K562 (cell line): ENCODE data around the gene STOM. TPM values are rescaled to one million over a fixed set of nuclear protein-coding genes. Genes with fewer than 3 reads are reported as not detected.

ENCODE experiments used
- ATAC-seq: fragments of 200-7000 bp; cut with Tn5 transposase; 3 replicates; pipeline ENCODE4 v1.9.1; 2020; ENCODE audit warnings: moderate library complexity
- BruUV-seq: library from RNA; stranded (reverse); fragments of 400-500 nt; replicated peaks from 2 replicates; lab custom pipeline; 2021; lab: Mats Ljungman, UMichigan
- CTCF ChIA-PET: fragments of 300-600 bp; formaldehyde crosslinking; extraction: SDS; loops from one replicate; lab custom pipeline; 2021; ENCODE audit warnings: low intra/inter-chr PET ratio; lab: Yijun Ruan, JAX
- POLR2A ChIA-PET: fragments of 300-600, 350-650 bp; sonication (Branson Sonifier 250); formaldehyde crosslinking; extraction: SDS; loops from one replicate; lab custom pipeline; 2021; ENCODE audit warnings: antibody characterized with exemption, inconsistent platforms; lab: Yijun Ruan, JAX
- DNase-seq, 4 experiments: peaks; one replicate each; pipeline versions ENCODE4 v3.0.0 to v3.0.0-alpha.2; 2011 to 2018; ENCODE audit warnings: low spot score in 3 of 4, mixed read lengths in 3 of 4; ENCODE audit errors: extremely low read depth in 1 of 4
- FAIRE-seq: peaks from 2 replicates; lab custom pipeline; 2011; peaks lifted over from hg19 to GRCh38; lab: Jason Lieb, UNC
- H2AFZ ChIP-seq: 2 replicates; pipeline ENCODE4 v1.6.0; 2011; ENCODE audit warnings: low read depth, low read length, control low read depth, inconsistent platforms
- H3K27ac ChIP-seq: fragments of 200-600 bp; 3 replicates; pipeline ENCODE4 v1.8.0; 2011; ENCODE audit warnings: low read depth, mild to moderate bottlenecking, control low read depth, inconsistent platforms, low read length, moderate library complexity, mixed read lengths; ENCODE audit errors: extremely low read depth
- H3K27me3 ChIP-seq, 2 experiments: fragments of 300-600 bp in 1 of 2; 2 replicates in 1 of 2; 3 replicates in 1 of 2; pipeline versions ENCODE4 v1.6.0 to v1.8.0; 2011; ENCODE audit warnings: inconsistent platforms in 2 of 2, low read length in 2 of 2, mild to moderate bottlenecking in 1 of 2, mixed read lengths in 1 of 2, moderate library complexity in 1 of 2; ENCODE audit not compliant: control insufficient read depth in 2 of 2, insufficient read depth in 2 of 2
- H3K36me3 ChIP-seq: fragments of 300-600 bp; 3 replicates; pipeline ENCODE4 v1.8.0; 2011; ENCODE audit warnings: mild to moderate bottlenecking, low read length, inconsistent platforms; ENCODE audit not compliant: control insufficient read depth, insufficient read depth
- H3K4me1 ChIP-seq, 2 experiments: fragments of 200-600 bp in 1 of 2; replicated peaks in 1 of 2; 2 replicates in 1 of 2; 3 replicates in 1 of 2; pipeline versions ENCODE4 v1.5.1 to v1.8.0; 2011; ENCODE audit warnings: inconsistent platforms in 2 of 2, low read length in 2 of 2, mild to moderate bottlenecking in 1 of 2, mixed read lengths in 1 of 2, moderate library complexity in 1 of 2; ENCODE audit not compliant: control insufficient read depth in 2 of 2, insufficient read depth in 2 of 2
- H3K4me2 ChIP-seq: 2 replicates; pipeline ENCODE4 v1.6.1; 2011; ENCODE audit warnings: low read length, control low read depth, inconsistent platforms, mixed read lengths; ENCODE audit not compliant: insufficient read depth
- H3K4me3 ChIP-seq: fragments of 200-600 bp; sonication (generic), shearing (Covaris generic); 2 replicates; pipeline ENCODE4 v1.5.1; 2016; ENCODE audit warnings: control low read depth, inconsistent platforms
- H3K79me2 ChIP-seq: fragments of 200-600 bp; 3 replicates; pipeline ENCODE4 v1.8.0; 2011; ENCODE audit warnings: low read length, inconsistent platforms; ENCODE audit not compliant: control insufficient read depth, insufficient read depth
- H3K9ac ChIP-seq, 2 experiments: 2 replicates each; pipeline versions ENCODE4 v1.6.0 to v1.6.1; 2011; ENCODE audit warnings: low read depth in 2 of 2, low read length in 2 of 2, control low read depth in 1 of 2, inconsistent platforms in 1 of 2, mild to moderate bottlenecking in 1 of 2, mixed read lengths in 1 of 2; ENCODE audit not compliant: insufficient read depth in 1 of 2
- H3K9me1 ChIP-seq: one replicate; pipeline ENCODE4 v1.6.0; 2011; ENCODE audit warnings: inconsistent platforms, mild to moderate bottlenecking, low read length, moderate library complexity; ENCODE audit not compliant: control insufficient read depth, insufficient read depth
- H3K9me3 ChIP-seq: replicated peaks from 2 replicates; pipeline ENCODE4 v1.5.1; 2011; ENCODE audit warnings: low read depth, low read length, inconsistent platforms; ENCODE audit not compliant: control insufficient read depth, insufficient read depth
- H4K20me1 ChIP-seq: replicated peaks from 2 replicates; pipeline ENCODE4 v1.6.1; 2011; ENCODE audit warnings: low read length, inconsistent platforms, mixed read lengths; ENCODE audit not compliant: control insufficient read depth, insufficient read depth
- ADNP ChIP-seq: fragments of 200-800 bp; sonication (Bioruptor generic); IDR thresholded peaks from 2 replicates; pipeline ENCODE4 v1.6.1; 2016; ENCODE audit warnings: missing genetic modification characterization, missing compliant biosample characterization
- BCL6 ChIP-seq: fragments of 250-450 bp; sonication (Bioruptor Pico); IDR thresholded peaks from 2 replicates; pipeline ENCODE4 v1.4.0; 2020
- BCOR ChIP-seq: fragments of 450-650 bp; IDR thresholded peaks from 2 replicates; pipeline ENCODE4 v1.6.1; 2016
- BMI1 ChIP-seq: fragments of 150-350 bp; IDR thresholded peaks from 2 replicates; pipeline ENCODE4 v1.6.1; 2014; ENCODE audit warnings: low read length
- HDAC2 ChIP-seq: fragments of 450-650 bp; IDR thresholded peaks from 2 replicates; pipeline ENCODE4 v1.6.1; 2016; ENCODE audit warnings: mild to moderate bottlenecking
- JUN ChIP-seq, 2 experiments: sonication (generic) in 1 of 2; formaldehyde crosslinking in 1 of 2; IDR thresholded peaks; 2 replicates each; pipeline versions ENCODE4 v1.6.1 to v1.8.0; 2012 to 2022; ENCODE audit warnings: borderline replicate concordance in 2 of 2, mild to moderate bottlenecking in 2 of 2, improper control_type of control experiment in 1 of 2, low read depth in 1 of 2, low read length in 1 of 2, missing genetic modification reagents in 1 of 2
- SMARCA5 ChIP-seq: fragments of 450-650 bp; IDR thresholded peaks from 2 replicates; pipeline ENCODE4 v1.6.1; 2016
- ZNF282 ChIP-seq: sonication (generic); formaldehyde crosslinking; IDR thresholded peaks from 2 replicates; pipeline ENCODE4 v1.8.1; 2023; ENCODE audit warnings: missing genetic modification reagents
- WGBS: fragments of 100-300 bp; shearing (Covaris generic); methylation state at CpG from one replicate; pipeline ENCODE4 v1.1.6; 2016; ENCODE audit warnings: low coverage, mixed read lengths; ENCODE audit not compliant: insufficient coverage; ENCODE audit errors: missing lambda C conversion rate; 5-methylcytosine and 5-hydroxymethylcytosine counted together
- in situ Hi-C: fragments of 300-500 bp; cut with MboI; formaldehyde crosslinking; loops from 4 replicates; pipeline ENCODE4 v1.15.0; 2018; ENCODE audit warnings: inconsistent platforms, mixed read lengths
- intact Hi-C: fragments of 100-400 bp; cut with micrococcal nuclease; formaldehyde crosslinking; loops from 2 replicates; pipeline ENCODE4 v1.14.2; 2022
- polyA plus RNA-seq, 8 experiments: library from polyadenylated mRNA; depleted of rRNA in 4 of 8; stranded (reverse) in 5 of 8; unstranded in 3 of 8; fragments of >200 nt; fragmentation: Nextera tagmentation in 2 of 8; fragmentation: Illumina TruSeq in 1 of 8; extraction: Ambion mirVana in 2 of 8; extraction: Trizol in 1 of 8; gene quantifications; 2 replicates each; pipeline versions ENCODE4 v1.2.1 to v1.2.3, GENCODE V29; 2011 to 2014; ENCODE audit warnings: inconsistent platforms in 1 of 8, missing spikeins in 1 of 8
- total RNA-seq, 7 experiments: library from RNA; depleted of rRNA in 6 of 7; stranded (reverse); fragments of >200 nt in 6 of 7; fragmentation: Illumina TruSeq in 2 of 7; extraction: Trizol in 2 of 7; gene quantifications; 2 replicates each; pipeline versions ENCODE4 v1.2.1 to v1.2.3, GENCODE V29; 2011 to 2021; ENCODE audit warnings: low replicate concordance in 1 of 7

Gene STOM
- total and polyA plus RNA-seq, 9 of the 15 experiments (the other 6 are each of a cell fraction or from before 2014, with no cell fraction given): 23.2 to 140 (median 43.9) TPM

DNA sequence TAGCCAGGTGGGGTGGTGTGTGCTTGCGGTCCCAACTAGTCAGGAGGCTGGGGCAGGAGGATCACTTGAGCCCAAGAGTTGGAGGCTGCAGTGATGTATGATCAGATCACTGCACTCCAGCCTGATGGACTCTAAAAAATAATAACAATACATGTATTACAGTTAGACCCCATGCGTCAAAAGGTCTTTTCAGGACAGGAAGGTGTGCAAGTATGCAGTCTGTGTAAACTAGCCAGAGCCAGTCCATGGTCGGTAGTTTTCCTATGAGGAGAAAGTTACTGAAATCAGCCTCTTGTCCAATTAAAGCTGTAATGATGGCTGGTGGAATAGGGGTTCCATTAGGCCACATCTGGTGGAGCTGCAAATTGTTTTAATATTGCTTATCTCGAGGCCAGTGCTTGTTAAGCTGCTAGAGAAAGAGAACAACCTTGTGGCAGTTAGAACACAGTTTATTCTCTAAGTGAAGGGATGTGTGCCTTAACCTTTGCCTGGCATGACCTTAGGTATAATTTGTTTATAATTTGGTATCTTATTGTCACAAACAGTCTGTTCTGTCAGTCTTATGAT, 1.5 kb upstream of the STOM start (continued):
- peak; percentile 59; the same call in 1 of the 2 replicates for TF ChIP-seq SMARCA5
- peak; percentile 82 for TF ChIP-seq BCOR
- TF ChIP-seq BCL6: no peak
- no peak for TF ChIP-seq JUN (IDR thresholded peaks at IDR 0.05; ENCODE audit: borderline replicate concordance, low read depth, low read length)
- no peak for TF ChIP-seq JUN (CRISPR knock-in tag; IDR thresholded peaks at IDR 0.05; ENCODE audit: borderline replicate concordance)
- peak; percentile 40; the same call in 1 of the 2 replicates for TF ChIP-seq ADNP (tag)

DNA sequence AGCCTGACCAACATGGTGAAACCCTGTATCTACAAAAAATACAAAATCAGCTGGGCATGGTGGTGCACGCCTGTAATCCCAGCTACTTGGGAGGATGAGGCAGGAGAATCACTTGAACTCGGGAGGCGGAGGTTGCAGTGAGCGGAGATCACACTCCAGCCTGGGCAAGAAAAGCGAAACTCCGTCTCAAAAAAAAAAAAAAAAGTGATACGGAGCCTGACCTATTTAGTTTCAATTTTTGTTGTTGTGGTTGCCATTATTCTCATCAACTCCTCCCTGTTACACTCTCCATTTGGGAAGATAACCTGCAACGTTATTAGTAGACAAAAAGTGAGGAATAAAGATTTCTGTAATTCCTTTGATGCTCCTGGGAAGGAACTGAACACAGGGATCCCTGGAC, 1.3 kb downstream of the STOM start:
- in situ Hi-C loops (no loop called here), intact Hi-C loops (no loop called here)
- ChIA-PET CTCF (no interaction called here), POLR2A (interaction anchor here (0.8 kb wide), 1 partner anchor 1872 kb away, joined by 3 read pairs; no protein-coding TSS in a partner anchor)
- Histone ChIP-seq H3K9ac (peak overlapping the region in 1 of 2 experiments; percentile 96; a peak in 1 of 4 replicates), H3K27me3 (no peaks in the 10 kb centered on the region), H3K9me3 (no peaks in the 10 kb centered on the region), H3K9me1 (no peaks in the 10 kb centered on the region), H4K20me1 (no peaks in the 10 kb centered on the region), H3K4me3 (peak overlapping the region; percentile 77; the same call in 1 of the 2 replicates), H3K79me2 (peaks cover 69% of the 10 kb centered on the region), H3K36me3 (peaks cover 7% of the 10 kb centered on the region; the same call in 1 of the 3 replicates), H2AFZ (no peak overlapping the region), H3K4me2 (peak overlapping the region; percentile 92), H3K4me1 (peaks cover 18 to 36% of the 10 kb centered on the region in 2 experiments), H3K27ac (no peak overlapping the region)
- 77% methylated on average over 5 of the region's 8 CpGs for WGBS
- TF ChIP-seq ZNF282: no peak
- TF ChIP-seq HDAC2: no peak
- no peak for TF ChIP-seq BMI1
- FAIRE-seq: no peak
- no peak for DNase-seq
- no peak for ATAC-seq
- no TSS peak for BruUV-seq
